OCI-LY7 (cell line): ENCODE measurements around the gene DAZL. TPM values are rescaled to one million over a fixed set of nuclear protein-coding genes. Genes with fewer than 3 reads are reported as not detected.
"Not testable (repeated sequence)": the region's sequence is repeated elsewhere in the genome, so short reads cannot be mapped to it uniquely, and the experiment has no call there.

Source experiments
- BruUV-seq: library from RNA; stranded (reverse); fragments of 400-500 nt; replicated peaks from 2 replicates; lab custom pipeline; 2021; lab: Mats Ljungman, UMichigan
- CTCF ChIA-PET: fragments of 300-600 bp; sonication (Branson Sonifier 250); formaldehyde crosslinking; loops from one replicate; lab custom pipeline; 2022; ENCODE audit warnings: antibody characterized with exemption; ENCODE audit not compliant: unreplicated experiment; lab: Charles Lee
- POLR2A ChIA-PET: fragments of 300-600 bp; sonication (Branson Sonifier 250); formaldehyde crosslinking; loops from one replicate; lab custom pipeline; 2022; ENCODE audit warnings: antibody characterized with exemption; lab: Charles Lee
- DNase-seq: peaks from one replicate; pipeline ENCODE4 v3.0.0-alpha.2; 2015; ENCODE audit warnings: low spot score
- H2AFZ ChIP-seq: fragments of 200-600 bp; sonication (generic), shearing (Covaris generic); 2 replicates; pipeline ENCODE4 v1.6.1; 2014; ENCODE audit warnings: mild to moderate bottlenecking, antibody characterized with exemption, low read length, moderate library complexity
- H3K27ac ChIP-seq: fragments of 200-600 bp; sonication (generic); 2 replicates; pipeline ENCODE4 v1.5.1; 2014; ENCODE audit warnings: mixed run types, low read depth, mild to moderate bottlenecking, moderate library complexity, low read length, inconsistent platforms; ENCODE audit not compliant: poor library complexity, severe bottlenecking
- H3K36me3 ChIP-seq: fragments of 200-600 bp; sonication (generic); 2 replicates; pipeline ENCODE4 v1.6.1; 2014; ENCODE audit warnings: mild to moderate bottlenecking, antibody characterized with exemption, low read length, moderate library complexity, mixed read lengths; ENCODE audit not compliant: insufficient read depth
- H3K4me1 ChIP-seq: fragments of 200-600 bp; sonication (generic); 2 replicates; pipeline ENCODE4 v1.5.1; 2014; ENCODE audit warnings: mild to moderate bottlenecking, low read length; ENCODE audit not compliant: insufficient read depth, poor library complexity, severe bottlenecking
- H3K4me2 ChIP-seq: fragments of 200-600 bp; sonication (generic); 2 replicates; pipeline ENCODE4 v1.6.1; 2014; ENCODE audit warnings: mild to moderate bottlenecking, low read length
- H3K4me3 ChIP-seq: fragments of 200-600 bp; sonication (generic); 2 replicates; pipeline ENCODE4 v1.5.1; 2014; ENCODE audit warnings: mild to moderate bottlenecking, low read depth, low read length; ENCODE audit not compliant: poor library complexity, severe bottlenecking
- H3K79me2 ChIP-seq: fragments of 200-600 bp; sonication (generic); 2 replicates; pipeline ENCODE4 v1.6.1; 2016; ENCODE audit warnings: low read depth, mild to moderate bottlenecking, low read length, moderate library complexity, mixed read lengths; ENCODE audit not compliant: insufficient read depth
- H3K9me2 ChIP-seq: fragments of 200-600 bp; sonication (generic); 2 replicates; pipeline ENCODE4 v1.6.1; 2016; ENCODE audit warnings: mild to moderate bottlenecking, low read length, mixed read lengths; ENCODE audit not compliant: insufficient read depth
- H3K9me3 ChIP-seq: fragments of 200-600 bp; sonication (generic); 2 replicates; pipeline ENCODE4 v1.6.1; 2014; ENCODE audit warnings: mild to moderate bottlenecking, mixed run types, low read length, mixed read lengths
- H4K20me1 ChIP-seq: fragments of 200-600 bp; sonication (generic); 2 replicates; pipeline ENCODE4 v1.6.1; 2014; ENCODE audit warnings: mild to moderate bottlenecking, antibody characterized with exemption, low read length, moderate library complexity, mixed read lengths; ENCODE audit not compliant: insufficient read depth
- EZH2phosphoT487 ChIP-seq: fragments of 200-600 bp; sonication (generic); IDR thresholded peaks from 2 replicates; pipeline ENCODE4 v1.6.1; 2018; ENCODE audit warnings: low read depth, borderline replicate concordance, mild to moderate bottlenecking, mixed run types, antibody characterized with exemption, low read length, moderate library complexity, mixed read lengths
- intact Hi-C: fragments of 100-400 bp; cut with micrococcal nuclease; formaldehyde crosslinking; loops from one replicate; pipeline ENCODE4 v1.10.0; 2022; ENCODE audit not compliant: unreplicated experiment
- total RNA-seq, 2 experiments: library from RNA; depleted of rRNA in 1 of 2; stranded (reverse); fragments of >200 nt in 1 of 2; shearing (Covaris generic) in 1 of 2; gene quantifications; 2 replicates each; pipeline ENCODE4 v1.2.3, GENCODE V29; 2014 to 2022
- TF ChIP-seq, protein P1 (sequence below): fragments of 200-600 bp; sonication (generic); conservative IDR thresholded peaks from 2 replicates; pipeline ENCODE4 v1.5.1; 2014; ENCODE audit warnings: mild to moderate bottlenecking, antibody characterized with exemption, low read length, moderate library complexity, mixed read lengths

Gene DAZL
- total RNA-seq, 2 experiments from 2014 or later: not detected

DNA sequence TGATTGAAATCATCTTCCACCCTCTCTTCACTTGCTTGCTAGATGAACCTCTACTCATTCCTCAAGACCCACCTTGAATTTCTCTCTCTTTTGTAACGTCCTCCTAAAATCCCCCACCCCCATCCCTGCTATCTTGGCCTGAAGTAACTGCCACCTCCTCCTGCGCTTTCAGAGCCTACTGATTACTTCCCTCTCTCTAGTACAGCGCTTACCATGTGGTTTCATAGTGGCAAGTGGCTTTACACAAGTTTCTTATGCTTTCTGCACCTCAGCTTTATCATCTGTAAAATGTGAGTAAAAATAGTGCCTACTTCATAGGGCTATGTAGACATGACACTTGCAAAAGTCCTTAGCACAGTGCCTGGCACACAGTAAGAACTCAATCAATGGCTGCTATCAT lies 28.7 kb upstream of the DAZL start:
- no peak for TF ChIP-seq EZH2phosphoT487
- TF ChIP-seq, protein P1, sequence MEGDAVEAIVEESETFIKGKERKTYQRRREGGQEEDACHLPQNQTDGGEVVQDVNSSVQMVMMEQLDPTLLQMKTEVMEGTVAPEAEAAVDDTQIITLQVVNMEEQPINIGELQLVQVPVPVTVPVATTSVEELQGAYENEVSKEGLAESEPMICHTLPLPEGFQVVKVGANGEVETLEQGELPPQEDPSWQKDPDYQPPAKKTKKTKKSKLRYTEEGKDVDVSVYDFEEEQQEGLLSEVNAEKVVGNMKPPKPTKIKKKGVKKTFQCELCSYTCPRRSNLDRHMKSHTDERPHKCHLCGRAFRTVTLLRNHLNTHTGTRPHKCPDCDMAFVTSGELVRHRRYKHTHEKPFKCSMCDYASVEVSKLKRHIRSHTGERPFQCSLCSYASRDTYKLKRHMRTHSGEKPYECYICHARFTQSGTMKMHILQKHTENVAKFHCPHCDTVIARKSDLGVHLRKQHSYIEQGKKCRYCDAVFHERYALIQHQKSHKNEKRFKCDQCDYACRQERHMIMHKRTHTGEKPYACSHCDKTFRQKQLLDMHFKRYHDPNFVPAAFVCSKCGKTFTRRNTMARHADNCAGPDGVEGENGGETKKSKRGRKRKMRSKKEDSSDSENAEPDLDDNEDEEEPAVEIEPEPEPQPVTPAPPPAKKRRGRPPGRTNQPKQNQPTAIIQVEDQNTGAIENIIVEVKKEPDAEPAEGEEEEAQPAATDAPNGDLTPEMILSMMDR: no peak
- Histone ChIP-seq H3K36me3 (no peaks in the 10 kb centered on the region), H3K27ac (no peak overlapping the region), H4K20me1 (no peaks in the 10 kb centered on the region), H3K4me2 (no peak overlapping the region), H3K79me2 (no peaks in the 10 kb centered on the region), H3K4me1 (no peaks in the 10 kb centered on the region), H3K4me3 (no peak overlapping the region), H2AFZ (no peak overlapping the region), H3K9me2 (no peaks in the 10 kb centered on the region), H3K9me3 (no peaks in the 10 kb centered on the region)
- CTCF ChIA-PET: no interaction called here
- POLR2A ChIA-PET: no interaction called here
- no TSS peak for BruUV-seq
- intact Hi-C loops: no loop called here
- DNase-seq: no peak

DNA sequence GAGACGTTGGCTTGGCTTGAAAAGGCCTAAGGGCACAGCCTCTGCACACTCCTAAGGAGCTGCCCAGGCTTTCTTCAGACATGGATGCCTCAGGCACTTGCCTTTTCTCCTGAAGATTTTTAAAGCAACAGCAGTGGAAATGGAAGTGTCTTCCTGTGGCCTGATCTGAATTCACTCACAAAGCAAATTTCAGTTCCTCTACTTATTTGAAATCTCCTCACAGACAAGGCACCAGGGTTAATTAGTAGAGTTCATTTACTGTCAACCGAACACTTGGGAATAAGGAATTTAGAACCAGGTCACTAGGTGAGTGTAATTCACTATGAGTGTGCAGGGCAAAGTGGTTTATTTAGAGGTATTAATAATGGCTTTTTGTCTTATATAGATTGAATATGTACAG lies 27.2 kb upstream of the DAZL start:
- no TSS peak for BruUV-seq
- no peak for TF ChIP-seq EZH2phosphoT487
- intact Hi-C loops: no loop called here
- no peaks in the 10 kb centered on the region for H3K9me3 ChIP-seq
- no peaks in the 10 kb centered on the region for H3K79me2 ChIP-seq
- H4K20me1 ChIP-seq: no peaks in the 10 kb centered on the region
- CTCF ChIA-PET: no interaction called here
- no peaks in the 10 kb centered on the region for H3K4me1 ChIP-seq
- no peaks in the 10 kb centered on the region for H3K9me2 ChIP-seq
- no peaks in the 10 kb centered on the region for H3K36me3 ChIP-seq
- no peak overlapping the region for H3K4me2 ChIP-seq
- no peak overlapping the region for H2AFZ ChIP-seq
- no peak overlapping the region for H3K27ac ChIP-seq
- H3K4me3 ChIP-seq: no peak overlapping the region
- POLR2A ChIA-PET: interaction anchor here (0.6 kb wide), 2 partner anchors 384 to 1066 kb away, joined by 3 to 4 read pairs; no protein-coding TSS in a partner anchor
- no peak for DNase-seq

DNA sequence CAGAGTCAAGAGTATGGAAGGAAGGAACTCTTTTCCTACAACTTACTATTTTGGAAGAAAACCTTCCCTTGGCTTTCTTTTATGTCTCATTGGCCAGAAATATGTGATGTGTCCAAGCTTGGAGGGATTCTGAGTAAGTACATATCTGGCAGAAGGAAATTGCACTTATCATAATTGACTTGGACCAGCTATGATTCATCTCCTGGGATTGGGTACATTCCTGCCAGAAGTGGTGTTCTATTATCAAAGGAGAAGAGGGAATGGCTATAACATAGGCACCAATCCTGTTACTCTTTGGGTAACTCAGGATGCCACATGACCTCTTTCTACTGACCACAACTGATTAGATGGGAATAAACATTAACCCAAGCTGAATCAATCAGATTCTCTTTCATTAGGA lies 13.5 kb upstream of the DAZL start:
- CTCF ChIA-PET: no interaction called here
- no peaks in the 10 kb centered on the region for H3K79me2 ChIP-seq
- POLR2A ChIA-PET: interaction anchor here (1.0 kb wide), 1 partner anchor 9 kb away, joined by 3 read pairs; no protein-coding TSS in a partner anchor
- no peak overlapping the region for H3K27ac ChIP-seq
- DNase-seq: no peak
- H3K36me3 ChIP-seq: no peaks in the 10 kb centered on the region
- no peak overlapping the region for H3K4me3 ChIP-seq
- H4K20me1 ChIP-seq: no peaks in the 10 kb centered on the region
- intact Hi-C loops: no loop called here
- H3K4me1 ChIP-seq: no peaks in the 10 kb centered on the region
- no peak for TF ChIP-seq EZH2phosphoT487
- TF ChIP-seq, protein P1: no peak
- no peak overlapping the region for H3K4me2 ChIP-seq
- no peaks in the 10 kb centered on the region for H3K9me3 ChIP-seq
- no peaks in the 10 kb centered on the region; the same call in 1 of the 2 replicates for H3K9me2 ChIP-seq
- BruUV-seq: no TSS peak
- H2AFZ ChIP-seq: no peak overlapping the region

DNA sequence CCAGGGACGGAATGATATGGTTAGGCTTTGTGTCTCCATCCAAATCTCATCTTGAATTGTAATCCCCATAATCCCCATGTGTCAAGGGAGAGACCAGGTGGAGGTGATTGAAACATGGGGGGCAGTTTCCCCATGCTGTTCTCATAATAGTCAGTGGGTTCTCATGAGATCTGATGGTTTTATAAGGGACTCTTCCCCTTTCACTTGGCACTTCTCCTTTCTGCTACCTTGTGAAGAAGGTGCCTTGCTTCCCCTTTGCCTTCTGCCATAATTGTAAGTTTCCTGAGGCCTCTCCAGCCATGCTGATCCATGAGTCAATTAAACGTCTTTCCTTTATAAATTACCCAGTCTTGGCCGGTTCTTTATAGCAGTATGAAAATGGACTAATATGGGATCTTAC lies 11.9 kb upstream of the DAZL start:
- H4K20me1 ChIP-seq, H3K27ac ChIP-seq, H3K36me3 ChIP-seq, H3K79me2 ChIP-seq, intact Hi-C loops, H3K4me1 ChIP-seq, CTCF ChIA-PET, DNase-seq, H3K4me3 ChIP-seq, H3K9me3 ChIP-seq, BruUV-seq, H3K4me2 ChIP-seq, H3K9me2 ChIP-seq, H2AFZ ChIP-seq: not testable (repeated sequence)
- POLR2A ChIA-PET: interaction anchor here (0.6 kb wide), 1 partner anchor 1040 kb away, joined by 11 read pairs; no protein-coding TSS in a partner anchor
